HepG2 (cell line): ENCODE measurements around the gene ZBTB46. TPM values are rescaled to one million over a fixed set of nuclear protein-coding genes. Genes with fewer than 3 reads are reported as not detected.
"Not testable (repeated sequence)": the region's sequence is repeated elsewhere in the genome, so short reads cannot be mapped to it uniquely, and the experiment has no call there.

Experiments used
- ATAC-seq: fragments of 200-7000 bp; cut with Tn5 transposase; 3 replicates; pipeline ENCODE4 v1.9.1; 2020; ENCODE audit warnings: mild to moderate bottlenecking, moderate library complexity
- BruUV-seq: library from RNA; stranded (reverse); fragments of 400-500 nt; replicated peaks from 2 replicates; lab custom pipeline; 2021; lab: Mats Ljungman, UMichigan
- CTCF ChIA-PET: fragments of 300-600 bp; formaldehyde crosslinking; extraction: SDS; loops from one replicate; lab custom pipeline; 2021; ENCODE audit warnings: low total read pairs, inconsistent platforms, low intra/inter-chr PET ratio; lab: Yijun Ruan, JAX
- POLR2A ChIA-PET: fragments of 350-600 bp; sonication (Branson Sonifier 250); formaldehyde crosslinking; loops from one replicate; lab custom pipeline; 2020; ENCODE audit warnings: antibody characterized with exemption, inconsistent platforms; lab: Yijun Ruan, JAX
- DNase-seq: peaks from one replicate; pipeline ENCODE4 v3.0.0-alpha.2; 2015; ENCODE audit warnings: low spot score
- FAIRE-seq: peaks from 3 replicates; lab custom pipeline; 2011; peaks lifted over from hg19 to GRCh38; lab: Jason Lieb, UNC
- H2AFZ ChIP-seq: one replicate; pipeline ENCODE4 v1.6.1; 2011; ENCODE audit warnings: low read length, inconsistent platforms
- H3K27ac ChIP-seq: fragments of 300-600 bp; 3 replicates; pipeline ENCODE4 v1.8.0; 2011; ENCODE audit warnings: mixed run types, mild to moderate bottlenecking, mixed read lengths, low read length, inconsistent platforms; ENCODE audit not compliant: insufficient read depth; ENCODE audit errors: extremely low read length
- H3K27me3 ChIP-seq, 2 experiments: fragments of 200-600 bp in 1 of 2; 2 replicates in 1 of 2; 3 replicates in 1 of 2; pipeline versions ENCODE4 v1.6.0 to v1.8.0; 2011; ENCODE audit warnings: low read length in 2 of 2, mild to moderate bottlenecking in 2 of 2, moderate library complexity in 2 of 2, inconsistent platforms in 1 of 2; ENCODE audit not compliant: insufficient read depth in 2 of 2, control insufficient read depth in 1 of 2
- H3K36me3 ChIP-seq, 2 experiments: fragments of 200-600 bp in 1 of 2; replicated peaks in 1 of 2; 2 replicates in 1 of 2; 3 replicates in 1 of 2; pipeline versions ENCODE4 v1.5.1 to v1.8.0; 2011; ENCODE audit warnings: low read length in 2 of 2, inconsistent platforms in 1 of 2; ENCODE audit not compliant: insufficient read depth in 2 of 2, control insufficient read depth in 1 of 2
- H3K4me1 ChIP-seq: 2 replicates; pipeline ENCODE4 v1.5.1; 2012; ENCODE audit warnings: low read length, inconsistent platforms; ENCODE audit not compliant: insufficient read depth
- H3K4me2 ChIP-seq: 2 replicates; pipeline ENCODE4 v1.6.0; 2011; ENCODE audit warnings: low read depth, low read length, inconsistent platforms
- H3K4me3 ChIP-seq, 3 experiments: fragments of 200-600 bp in 1 of 3; sonication (generic), shearing (Covaris generic) in 1 of 3; replicated peaks in 1 of 3; 2 replicates each; pipeline ENCODE4 v1.5.1; 2011 to 2016; ENCODE audit warnings: low read length in 3 of 3, inconsistent platforms in 2 of 3, low read depth in 2 of 3, mild to moderate bottlenecking in 2 of 3, control low read depth in 1 of 3, mixed read lengths in 1 of 3; ENCODE audit not compliant: insufficient read depth in 1 of 3
- H3K79me2 ChIP-seq: one replicate; pipeline ENCODE4 v1.6.1; 2011; ENCODE audit warnings: low read length, inconsistent platforms; ENCODE audit not compliant: insufficient read depth
- H3K9ac ChIP-seq: 2 replicates; pipeline ENCODE4 v1.6.0; 2011; ENCODE audit warnings: mild to moderate bottlenecking, low read depth, low read length, inconsistent platforms; ENCODE audit not compliant: insufficient read depth
- H3K9me3 ChIP-seq: 2 replicates; pipeline ENCODE4 v1.5.1; 2012; ENCODE audit warnings: mild to moderate bottlenecking, low read length
- H4K20me1 ChIP-seq: 2 replicates; pipeline ENCODE4 v1.6.0; 2011; ENCODE audit warnings: inconsistent platforms, mild to moderate bottlenecking, low read length, moderate library complexity; ENCODE audit not compliant: insufficient read depth
- KLF13 ChIP-seq: sonication (generic); formaldehyde crosslinking; IDR thresholded peaks from 2 replicates; pipeline ENCODE4 v1.4.0; 2020; ENCODE audit warnings: mild to moderate bottlenecking, missing genetic modification reagents
- NRL ChIP-seq: sonication (generic); formaldehyde crosslinking; IDR thresholded peaks from 2 replicates; pipeline ENCODE4 v1.5.0; 2020; ENCODE audit warnings: missing genetic modification reagents, mild to moderate bottlenecking, moderate library complexity, borderline replicate concordance
- PITX1 ChIP-seq: sonication (generic); formaldehyde crosslinking; IDR thresholded peaks from 2 replicates; pipeline ENCODE4 v1.5.1; 2020; ENCODE audit warnings: mild to moderate bottlenecking, missing genetic modification reagents
- ZFYVE20 ChIP-seq: sonication (generic); formaldehyde crosslinking; IDR thresholded peaks from 2 replicates; pipeline ENCODE4 v1.8.0; 2023; ENCODE audit warnings: low read depth, mild to moderate bottlenecking, moderate library complexity, missing genetic modification reagents, borderline replicate concordance
- ZNF280D ChIP-seq: sonication (generic); formaldehyde crosslinking; IDR thresholded peaks from 2 replicates; pipeline ENCODE4 v1.5.1; 2020; ENCODE audit warnings: mild to moderate bottlenecking, missing genetic modification reagents
- ZNF329 ChIP-seq: sonication (generic); formaldehyde crosslinking; IDR thresholded peaks from 2 replicates; pipeline ENCODE4 v1.9.0; 2021; ENCODE audit warnings: low read depth, mild to moderate bottlenecking, missing genetic modification reagents
- ZNF691 ChIP-seq: sonication (generic); formaldehyde crosslinking; IDR thresholded peaks from 2 replicates; pipeline ENCODE4 v1.4.0; 2020; ENCODE audit warnings: missing genetic modification reagents, low read depth, mild to moderate bottlenecking, borderline replicate concordance
- ZNF883 ChIP-seq: sonication (generic); formaldehyde crosslinking; IDR thresholded peaks from 2 replicates; pipeline ENCODE4 v1.5.1; 2020; ENCODE audit warnings: mild to moderate bottlenecking, missing genetic modification reagents; ENCODE audit errors: not compliant biosample characterization
- WGBS: methylation state at CpG from one replicate; pipeline ENCODE4 v1.1.6; 2017; ENCODE audit warnings: low lambda C conversion rate; 5-methylcytosine and 5-hydroxymethylcytosine counted together
- in situ Hi-C: cut with HindIII; loops from 2 replicates; pipeline ENCODE4 v1.10.0; 2017; ENCODE audit warnings: low pct_unique_long_range_greater_than_20kb; ENCODE audit not compliant: extremely low pct_ligation_motif_present
- intact Hi-C: fragments of 100-400 bp; cut with micrococcal nuclease; formaldehyde crosslinking; loops from one replicate; pipeline ENCODE4 v1.10.0; 2022; ENCODE audit not compliant: unreplicated experiment
- polyA plus RNA-seq, 8 experiments: library from polyadenylated mRNA; depleted of rRNA in 3 of 8; stranded (reverse) in 7 of 8; unstranded in 1 of 8; fragments of >200 nt; fragmentation: Illumina TruSeq in 4 of 8; extraction: Trizol in 4 of 8; gene quantifications; 2 replicates each; pipeline versions ENCODE4 v1.2.1 to v1.2.3, GENCODE V29; 2011 to 2016; ENCODE audit warnings: low read depth in 4 of 8, missing spikeins in 1 of 8, mixed read lengths in 1 of 8; ENCODE audit not compliant: insufficient read depth in 1 of 8
- total RNA-seq, 5 experiments: library from RNA; depleted of rRNA; stranded (reverse); fragments of >200 nt; fragmentation: Illumina TruSeq; extraction: Trizol; gene quantifications; 2 replicates each; pipeline ENCODE4 v1.2.3, GENCODE V29; 2016; ENCODE audit warnings: low read depth in 1 of 5

The ZBTB46 gene
- total and polyA plus RNA-seq, 2 of the 13 experiments (the other 11 are each of a cell fraction or from before 2014, with no cell fraction given), result 1.6 to 13.5 TPM

- H3K4me1 ChIP-seq, result peaks cover 52% of the 10 kb centered on the region
- H3K27ac ChIP-seq, H2AFZ ChIP-seq, FAIRE-seq, ATAC-seq, BruUV-seq, CTCF ChIA-PET, H3K79me2 ChIP-seq, H4K20me1 ChIP-seq, intact Hi-C loops, H3K9me3 ChIP-seq, DNase-seq, in situ Hi-C loops, H3K36me3 ChIP-seq: not testable (repeated sequence)
- peak overlapping the region in 1 of 3 experiments; percentile 83; a peak in 2 of 6 replicates for H3K4me3 ChIP-seq
- H3K9ac ChIP-seq, result peak overlapping the region; percentile 68; the same call in 1 of the 2 replicates
- POLR2A ChIA-PET, result interaction anchor here (0.6 to 3.7 kb wide), 6 partner anchors 10 to 199 kb away, joined by 3 to 59 read pairs (median 6); partner anchors contain the start of genes ARFRP1, TPD52L2 and ZGPAT
- WGBS, result 73% methylated on average over 4 of the region's 4 CpGs
- 0 out of 2 replicates have a peak, but pooled peaks have one; percentile 77 for TF ChIP-seq KLF13
- TF ChIP-seq PITX1 (CRISPR knock-in tag), result peak; percentile 12; the same call in 1 of the 2 replicates
- peak; percentile 14; the same call in 1 of the 2 replicates for TF ChIP-seq NRL
- 0 out of 2 replicates have a peak, but pooled peaks have one; percentile 19 for TF ChIP-seq ZFYVE20
- TF ChIP-seq ZNF883, result peak; percentile 9
- 0 out of 2 replicates have a peak, but pooled peaks have one; percentile 35 for TF ChIP-seq ZNF280D
- TF ChIP-seq ZNF329 (CRISPR knock-in tag), result 0 out of 2 replicates have a peak, but pooled peaks have one; percentile 1
- 0 out of 2 replicates have a peak, but pooled peaks have one; percentile 9 for TF ChIP-seq ZNF691 (CRISPR knock-in tag)
- peaks cover 3 to 11% of the 10 kb centered on the region in 2 experiments; a peak in 4 of 5 replicates for H3K27me3 ChIP-seq
- peak overlapping the region; percentile 93 for H3K4me2 ChIP-seq
Observed at GRCh38 chr20:63853733-63854068, 22.6 kb upstream of the ZBTB46 start.
